22Rv1 (cell line): ENCODE results near the gene LYPD5.

Source experiments
- ZFX ChIP-seq: fragments of 450-650 bp; IDR thresholded peaks from 2 replicates; pipeline ENCODE4 v1.6.1; 2017; ENCODE audit warnings: antibody characterized with exemption, borderline replicate concordance
- TF ChIP-seq, protein P1 (sequence below): fragments of 450-650 bp; IDR thresholded peaks from 2 replicates; pipeline ENCODE4 v1.5.1; 2017; ENCODE audit warnings: mild to moderate bottlenecking

- TF ChIP-seq, protein P1, sequence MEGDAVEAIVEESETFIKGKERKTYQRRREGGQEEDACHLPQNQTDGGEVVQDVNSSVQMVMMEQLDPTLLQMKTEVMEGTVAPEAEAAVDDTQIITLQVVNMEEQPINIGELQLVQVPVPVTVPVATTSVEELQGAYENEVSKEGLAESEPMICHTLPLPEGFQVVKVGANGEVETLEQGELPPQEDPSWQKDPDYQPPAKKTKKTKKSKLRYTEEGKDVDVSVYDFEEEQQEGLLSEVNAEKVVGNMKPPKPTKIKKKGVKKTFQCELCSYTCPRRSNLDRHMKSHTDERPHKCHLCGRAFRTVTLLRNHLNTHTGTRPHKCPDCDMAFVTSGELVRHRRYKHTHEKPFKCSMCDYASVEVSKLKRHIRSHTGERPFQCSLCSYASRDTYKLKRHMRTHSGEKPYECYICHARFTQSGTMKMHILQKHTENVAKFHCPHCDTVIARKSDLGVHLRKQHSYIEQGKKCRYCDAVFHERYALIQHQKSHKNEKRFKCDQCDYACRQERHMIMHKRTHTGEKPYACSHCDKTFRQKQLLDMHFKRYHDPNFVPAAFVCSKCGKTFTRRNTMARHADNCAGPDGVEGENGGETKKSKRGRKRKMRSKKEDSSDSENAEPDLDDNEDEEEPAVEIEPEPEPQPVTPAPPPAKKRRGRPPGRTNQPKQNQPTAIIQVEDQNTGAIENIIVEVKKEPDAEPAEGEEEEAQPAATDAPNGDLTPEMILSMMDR: peak; percentile 91
- TF ChIP-seq ZFX: no peak
These were observed 27.9 kb downstream of the LYPD5 start for GRCh38 chr19:43774103-43774939.
